ENCODE measurements around the gene RGS7BP.

Gene RGS7BP

GRCh38 chr5:64649512-64649911 is 143.7 kb downstream of the RGS7BP start:
- Histone ChIP-seq H4K20me1 (ENCODE audit: insufficient read depth, low read length) (no peaks in the 10 kb centered on the region), H3K4me3 (ENCODE audit: low read length) (no peak overlapping the region), H3K9ac (ENCODE audit: low read length) (no peak overlapping the region), H3K4me1 (ENCODE audit: low read length) (no peaks in the 10 kb centered on the region; the same call in 1 of the 2 replicates), H3K9me3 (replicated peaks; ENCODE audit: insufficient read depth, low read length) (no peaks in the 10 kb centered on the region), H3K27me3 (replicated peaks; ENCODE audit: insufficient read depth, low read length) (no peaks in the 10 kb centered on the region), H3K79me2 (ENCODE audit: low read length) (no peaks in the 10 kb centered on the region), H3K9me2 (replicated peaks; ENCODE audit: insufficient read depth, low read length) (no peaks in the 10 kb centered on the region), H2AFZ (ENCODE audit: low read length) (no peak overlapping the region), H3K4me2 (ENCODE audit: low read depth, low read length) (no peak overlapping the region), H3K27ac (ENCODE audit: low read length) (no peak overlapping the region), H3F3A (ENCODE audit: insufficient read depth, low read length) (no peaks in the 10 kb centered on the region), H3K36me3 (replicated peaks; ENCODE audit: insufficient read depth, low read length) (no peaks in the 10 kb centered on the region)
- no peak for DNase-seq
- TF ChIP-seq EZH2 (optimal IDR thresholded peaks at IDR 0.05; ENCODE audit: low read depth, low read length) (no peak), CTCF (IDR thresholded peaks at IDR 0.05; ENCODE audit: low read length) (no peak), EZH2phosphoT487 (IDR thresholded peaks at IDR 0.05; ENCODE audit: low read length) (no peak)

DNA sequence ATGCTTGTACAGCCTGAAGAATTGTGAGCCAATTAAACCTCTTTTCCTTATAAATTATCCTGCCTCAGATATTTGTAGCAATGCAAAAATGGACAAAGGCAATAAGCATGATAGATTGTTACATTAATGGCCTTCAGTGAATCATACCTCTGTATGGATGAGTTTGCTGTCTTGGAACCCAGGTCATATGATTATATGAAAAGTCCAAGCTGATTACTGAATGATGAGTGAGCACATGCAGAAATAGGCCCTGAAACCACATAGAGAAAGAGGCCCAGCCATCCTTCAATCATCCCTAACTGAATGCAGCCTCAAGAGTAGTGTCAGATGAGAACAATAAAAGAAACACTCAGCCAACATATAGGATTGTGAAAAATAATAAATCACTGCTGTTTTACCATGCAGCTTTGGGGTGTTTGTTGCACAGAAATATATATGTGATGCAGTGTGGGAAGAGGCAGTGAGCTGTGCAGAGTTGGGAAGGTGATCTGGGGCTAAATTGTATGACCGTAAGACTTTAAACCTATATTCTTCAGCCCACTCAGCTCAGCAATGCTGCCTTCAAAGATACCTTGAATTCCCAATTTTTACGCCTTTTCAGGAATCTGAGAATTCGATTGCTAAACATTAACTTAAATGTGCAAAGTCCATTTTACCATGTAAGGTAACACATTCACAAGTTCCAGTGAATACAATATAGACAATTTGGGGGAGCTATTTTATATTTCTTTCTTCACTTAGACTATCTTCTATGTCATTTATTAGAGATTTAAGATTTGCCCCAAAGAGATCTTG is 148.1 kb downstream of the RGS7BP start:
- Histone ChIP-seq H3F3A (ENCODE audit: insufficient read depth, low read length) (no peaks in the 10 kb centered on the region), H2AFZ (ENCODE audit: low read length) (no peak overlapping the region)

DNA sequence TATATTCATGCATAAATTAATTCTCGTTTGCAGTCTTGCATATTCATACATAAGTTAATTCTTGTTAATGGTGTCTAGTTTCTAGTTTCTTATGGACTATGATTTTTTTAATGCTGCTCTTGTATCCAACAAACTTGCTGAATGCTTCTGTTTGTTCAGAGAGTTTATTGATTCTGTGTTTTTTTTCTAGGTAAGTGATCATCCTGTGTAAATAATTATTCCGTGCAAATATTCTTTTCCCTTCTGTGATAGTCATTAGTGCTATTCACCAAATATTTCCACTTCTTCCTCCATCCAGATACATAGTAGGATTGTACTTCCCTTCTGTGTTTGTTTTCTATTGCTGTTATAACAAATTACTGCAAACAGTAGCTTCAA is 148.7 kb downstream of the RGS7BP start:
- no peak for DNase-seq
- Histone ChIP-seq H3K9ac (ENCODE audit: low read length) (no peak overlapping the region), H3K36me3 (replicated peaks; ENCODE audit: insufficient read depth, low read length) (no peaks in the 10 kb centered on the region), H3K27me3 (replicated peaks; ENCODE audit: insufficient read depth, low read length) (no peaks in the 10 kb centered on the region), H2AFZ (ENCODE audit: low read length) (no peak overlapping the region), H3K4me3 (ENCODE audit: low read length) (no peak overlapping the region), H4K20me1 (ENCODE audit: insufficient read depth, low read length) (no peaks in the 10 kb centered on the region), H3K4me2 (ENCODE audit: low read depth, low read length) (no peak overlapping the region), H3K9me3 (replicated peaks; ENCODE audit: insufficient read depth, low read length) (no peaks in the 10 kb centered on the region), H3K27ac (ENCODE audit: low read length) (no peak overlapping the region), H3F3A (ENCODE audit: insufficient read depth, low read length) (no peaks in the 10 kb centered on the region), H3K4me1 (ENCODE audit: low read length) (no peaks in the 10 kb centered on the region; the same call in 1 of the 2 replicates), H3K79me2 (ENCODE audit: low read length) (no peaks in the 10 kb centered on the region), H3K9me2 (replicated peaks; ENCODE audit: insufficient read depth, low read length) (no peaks in the 10 kb centered on the region)
- TF ChIP-seq EZH2phosphoT487 (IDR thresholded peaks at IDR 0.05; ENCODE audit: low read length) (no peak), CTCF (IDR thresholded peaks at IDR 0.05; ENCODE audit: low read length) (no peak), EZH2 (optimal IDR thresholded peaks at IDR 0.05; ENCODE audit: low read depth, low read length) (no peak)

More for the DNA sequence above, 148.1 kb downstream of the RGS7BP start:
- Histone ChIP-seq H3K9ac (ENCODE audit: low read length) (no peak overlapping the region), H3K4me3 (ENCODE audit: low read length) (no peak overlapping the region), H3K4me2 (ENCODE audit: low read depth, low read length) (no peak overlapping the region), H3K27ac (ENCODE audit: low read length) (no peak overlapping the region), H3K27me3 (replicated peaks; ENCODE audit: insufficient read depth, low read length) (no peaks in the 10 kb centered on the region), H3K9me2 (replicated peaks; ENCODE audit: insufficient read depth, low read length) (no peaks in the 10 kb centered on the region), H3K79me2 (ENCODE audit: low read length) (no peaks in the 10 kb centered on the region), H3K9me3 (replicated peaks; ENCODE audit: insufficient read depth, low read length) (no peaks in the 10 kb centered on the region), H3K4me1 (ENCODE audit: low read length) (no peaks in the 10 kb centered on the region; the same call in 1 of the 2 replicates), H4K20me1 (ENCODE audit: insufficient read depth, low read length) (no peaks in the 10 kb centered on the region), H3K36me3 (replicated peaks; ENCODE audit: insufficient read depth, low read length) (no peaks in the 10 kb centered on the region)
- no peak for DNase-seq
- TF ChIP-seq EZH2phosphoT487 (IDR thresholded peaks at IDR 0.05; ENCODE audit: low read length) (no peak), CTCF (IDR thresholded peaks at IDR 0.05; ENCODE audit: low read length) (no peak), EZH2 (optimal IDR thresholded peaks at IDR 0.05; ENCODE audit: low read depth, low read length) (no peak)

Measured in MM.1S (cell line).